Measurements from ENCODE around the gene EMP2. TPM values are rescaled to one million over a fixed set of nuclear protein-coding genes. Genes with fewer than 3 reads are reported as not detected.

The EMP2 gene
- total and polyA plus RNA-seq, 2 of the 4 experiments (the other 2 are of a cell fraction), result 13.8 to 18.3 TPM

- Histone ChIP-seq H2BK20ac (ENCODE audit: low read depth, low read length) (no peak overlapping the region), H3K18ac (ENCODE audit: low read depth, low read length) (no peak overlapping the region), H3K9me1 (ENCODE audit: insufficient read depth, low read length) (no peaks in the 10 kb centered on the region), H2BK15ac (ENCODE audit: low read depth, low read length) (no peak overlapping the region), H4K91ac (ENCODE audit: insufficient read depth, low read depth, low read length) (no peak overlapping the region), H3K9ac (ENCODE audit: low read depth, low read length) (no peak overlapping the region), H2AK5ac (ENCODE audit: low read depth, low read length) (no peak overlapping the region), H3K9me3 (ENCODE audit: control insufficient read depth, insufficient read depth, low read length) (no peaks in the 10 kb centered on the region), H4K5ac (ENCODE audit: low read depth, low read length) (no peak overlapping the region), H3K4me2 (ENCODE audit: low read depth, low read length) (no peak overlapping the region), H2BK5ac (ENCODE audit: low read depth, low read length, poor library complexity, severe bottlenecking) (no peak overlapping the region), H3K36me3 (ENCODE audit: control insufficient read depth, insufficient read depth, low read length) (no peaks in the 10 kb centered on the region), H3K27ac (ENCODE audit: insufficient read depth, low read length) (no peak overlapping the region), H3K4me3 (ENCODE audit: insufficient read depth, low read depth, low read length) (no peak overlapping the region), H3K27me3 (ENCODE audit: control insufficient read depth, insufficient read depth, low read length) (no peaks in the 10 kb centered on the region), H2AK9ac (replicated peaks; ENCODE audit: low read depth, low read length, poor library complexity) (no peak overlapping the region), H2AFZ (replicated peaks; ENCODE audit: low read length, poor library complexity) (no peak overlapping the region), H3K4me1 (ENCODE audit: control insufficient read depth, insufficient read depth, low read length) (no peaks in the 10 kb centered on the region), H3K79me1 (ENCODE audit: low read depth in 1 of 2, low read length in 2 of 2) (no peaks in the 10 kb centered on the region), H3K56ac (ENCODE audit: extremely low read depth, insufficient read depth, low read length) (no peak overlapping the region), H3K14ac (replicated peaks; ENCODE audit: low read depth, low read length) (no peak overlapping the region), H4K8ac (ENCODE audit: low read depth in 2 of 2, low read length in 2 of 2) (no peak overlapping the region), H3K4ac (ENCODE audit: low read depth, low read length) (no peak overlapping the region), H3K23ac (ENCODE audit: low read depth, low read length) (no peak overlapping the region), H2BK120ac (ENCODE audit: low read depth, low read length) (no peak overlapping the region), H4K20me1 (ENCODE audit: insufficient read depth, low read length) (no peaks in the 10 kb centered on the region)
- intact Hi-C loops (cut with micrococcal nuclease), result no loop called here
- DNase-seq (no peak), ATAC-seq (ENCODE audit: low read depth) (no peak)
- in situ Hi-C loops (cut with MboI; ENCODE audit: low sequenced_read_pairs), result loop anchor here (10.0 to 25.0 kb wide), 2 partner anchors 1336 to 1488 kb away; no protein-coding TSS in a partner anchor
- WGBS, 2 experiments (ENCODE audit: extremely low coverage in 2 of 2, insufficient read length in 1 of 2), result no CpG with 5 or more reads among the region's 3 CpGs
- POLR2A ChIA-PET (ENCODE audit: unreplicated experiment), result no interaction called here
- dilution Hi-C loops (cut with HindIII; ENCODE audit: low sequenced_read_pairs, unreplicated experiment), result no loop called here
- TF ChIP-seq RCOR1 (IDR thresholded peaks at IDR 0.05; ENCODE audit: insufficient replicate concordance, low read length), result no peak
- TF ChIP-seq USF2 (IDR thresholded peaks at IDR 0.05; ENCODE audit: low read depth, low read length), result no peak
- TF ChIP-seq RAD21 (IDR thresholded peaks at IDR 0.05; ENCODE audit: low read length), result no peak
- TF ChIP-seq BHLHE40 (IDR thresholded peaks at IDR 0.05; ENCODE audit: low read depth, low read length), result no peak
- no peak for TF ChIP-seq NFE2L2 (IDR thresholded peaks at IDR 0.05; ENCODE audit: low read depth, low read length)
- no peak for TF ChIP-seq CHD1 (IDR thresholded peaks at IDR 0.05; ENCODE audit: low read depth, low read length)
- TF ChIP-seq POLR2A (IDR thresholded peaks at IDR 0.05; ENCODE audit: low read depth, low read length), result no peak
- no peak for TF ChIP-seq ELK1 (IDR thresholded peaks at IDR 0.05; ENCODE audit: borderline replicate concordance, low read depth, low read length)
- no peak for TF ChIP-seq MAZ (IDR thresholded peaks at IDR 0.05; ENCODE audit: borderline replicate concordance, low read depth, low read length)
- TF ChIP-seq SMC3 (IDR thresholded peaks at IDR 0.05; ENCODE audit: low read depth, low read length), result no peak
- no peak for TF ChIP-seq MXI1 (IDR thresholded peaks at IDR 0.05; ENCODE audit: borderline replicate concordance, low read depth, low read length)
- TF ChIP-seq FOS (IDR thresholded peaks at IDR 0.05; ENCODE audit: low read depth, low read length), result no peak
- TF ChIP-seq RFX5 (IDR thresholded peaks at IDR 0.05; ENCODE audit: low read depth, low read length), result no peak
- no peak for TF ChIP-seq MAFK (IDR thresholded peaks at IDR 0.05; ENCODE audit: low read depth, low read length)
- no peak for TF ChIP-seq CTCF (conservative IDR thresholded peaks at IDR 0.05; ENCODE audit: low read depth, low read length)
- CTCF ChIA-PET, result no interaction called here
- no TSS peak for BruUV-seq (replicated peaks)
Measured at GRCh38 chr16:10500582-10500981, 79.8 kb downstream of the EMP2 start.
